ENCODE results near the gene TAS2R60. TPM values are rescaled to one million over a fixed set of nuclear protein-coding genes. Genes with fewer than 3 reads are reported as not detected.

Gene TAS2R60
- polyA plus RNA-seq, 1 of the 3 experiments (the other 2 are of a cell fraction) = not detected

DNA sequence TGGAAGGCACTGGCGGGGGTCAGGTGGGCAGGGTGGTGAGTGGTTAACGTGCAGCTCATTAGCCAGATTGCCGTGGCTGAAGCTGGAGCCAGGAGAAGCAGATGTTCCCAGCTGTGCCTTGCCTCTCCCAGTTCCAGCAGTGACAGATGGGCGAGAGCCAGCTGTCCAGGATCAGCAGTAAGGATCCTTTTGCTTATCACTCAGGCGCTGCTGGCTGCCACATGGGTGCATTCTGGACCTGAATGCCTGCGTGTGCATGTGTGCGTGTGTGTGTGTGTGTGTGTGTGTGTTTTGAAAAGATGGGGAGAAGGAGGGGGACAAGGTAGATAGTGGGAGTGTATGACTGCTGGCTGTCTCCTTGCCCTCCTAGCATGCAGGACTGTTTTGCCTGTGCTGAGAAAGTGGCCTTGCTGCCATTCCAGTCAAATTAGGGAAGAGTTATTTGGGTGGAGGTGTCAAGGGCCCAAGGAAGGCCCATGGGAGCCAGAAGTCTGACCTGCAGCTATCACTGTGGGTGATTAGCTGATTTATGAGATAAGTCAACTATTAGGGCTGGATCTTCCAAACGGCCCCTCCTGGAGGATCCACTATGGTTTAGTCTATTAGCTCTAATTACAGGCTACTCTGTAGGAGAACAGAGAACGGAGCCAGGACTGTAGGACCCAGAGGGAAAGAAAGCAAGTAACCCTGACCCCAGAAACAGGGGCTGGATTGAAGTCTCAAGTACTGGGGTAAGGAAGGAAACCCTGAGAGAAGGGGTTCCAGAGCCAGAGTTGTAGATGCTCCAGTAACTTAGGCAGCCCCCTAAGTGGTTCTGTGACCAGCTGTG is 37.9 kb upstream of the TAS2R60 start (continued):
- no peak for TF ChIP-seq RAD21 (IDR thresholded peaks at IDR 0.05; ENCODE audit: low read length)
- TF ChIP-seq, protein P1, sequence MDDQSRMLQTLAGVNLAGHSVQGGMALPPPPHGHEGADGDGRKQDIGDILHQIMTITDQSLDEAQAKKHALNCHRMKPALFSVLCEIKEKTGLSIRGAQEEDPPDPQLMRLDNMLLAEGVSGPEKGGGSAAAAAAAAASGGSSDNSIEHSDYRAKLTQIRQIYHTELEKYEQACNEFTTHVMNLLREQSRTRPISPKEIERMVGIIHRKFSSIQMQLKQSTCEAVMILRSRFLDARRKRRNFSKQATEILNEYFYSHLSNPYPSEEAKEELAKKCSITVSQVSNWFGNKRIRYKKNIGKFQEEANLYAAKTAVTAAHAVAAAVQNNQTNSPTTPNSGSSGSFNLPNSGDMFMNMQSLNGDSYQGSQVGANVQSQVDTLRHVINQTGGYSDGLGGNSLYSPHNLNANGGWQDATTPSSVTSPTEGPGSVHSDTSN (IDR thresholded peaks at IDR 0.05) = no peak
- TF ChIP-seq, protein P2, sequence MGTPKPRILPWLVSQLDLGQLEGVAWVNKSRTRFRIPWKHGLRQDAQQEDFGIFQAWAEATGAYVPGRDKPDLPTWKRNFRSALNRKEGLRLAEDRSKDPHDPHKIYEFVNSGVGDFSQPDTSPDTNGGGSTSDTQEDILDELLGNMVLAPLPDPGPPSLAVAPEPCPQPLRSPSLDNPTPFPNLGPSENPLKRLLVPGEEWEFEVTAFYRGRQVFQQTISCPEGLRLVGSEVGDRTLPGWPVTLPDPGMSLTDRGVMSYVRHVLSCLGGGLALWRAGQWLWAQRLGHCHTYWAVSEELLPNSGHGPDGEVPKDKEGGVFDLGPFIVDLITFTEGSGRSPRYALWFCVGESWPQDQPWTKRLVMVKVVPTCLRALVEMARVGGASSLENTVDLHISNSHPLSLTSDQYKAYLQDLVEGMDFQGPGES (IDR thresholded peaks at IDR 0.05; ENCODE audit: low read depth, low read length) = no peak
- TF ChIP-seq NFIC (IDR thresholded peaks at IDR 0.05; ENCODE audit: borderline replicate concordance) = no peak

DNA sequence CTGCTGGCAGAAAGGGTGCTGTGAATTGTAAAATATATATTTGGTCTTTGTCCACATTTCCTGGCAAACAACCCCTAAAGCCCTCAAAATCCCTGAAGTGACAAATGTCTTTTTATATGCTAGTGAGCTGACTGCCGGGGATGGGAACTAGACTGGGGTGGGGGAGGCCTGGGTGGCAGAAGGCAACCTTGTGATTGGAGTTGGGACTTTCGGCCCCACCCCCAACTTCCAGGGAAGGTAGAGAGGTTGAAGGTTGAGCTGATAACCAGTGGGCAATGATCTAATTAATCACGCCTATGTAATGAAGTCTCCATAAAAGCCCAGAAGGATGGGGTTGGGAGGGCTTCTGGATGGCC is 37.3 kb upstream of the TAS2R60 start:
- ChIA-PET CTCF (interaction anchor here (1.2 to 8.8 kb wide), 5 partner anchors 10 to 191 kb away, joined by 4 to 68 read pairs (median 9); partner anchors contain the start of gene ZYX), POLR2A (no interaction called here)
- Histone ChIP-seq H3F3A (replicated peaks; ENCODE audit: insufficient read depth) (no peaks in the 10 kb centered on the region), H3K9me2 (no peaks in the 10 kb centered on the region), H3K27me3 (ENCODE audit: insufficient read depth) (no peaks in the 10 kb centered on the region), H2AFZ (ENCODE audit: low read depth) (no peak overlapping the region), H3K36me3 (replicated peaks in 1 of 2; ENCODE audit: control insufficient read depth in 1 of 2, insufficient read depth in 2 of 2, low read length in 1 of 2) (no peaks in the 10 kb centered on the region), H3K4me1 (ENCODE audit: control insufficient read depth in 1 of 2, insufficient read depth in 2 of 2, low read depth in 1 of 2, low read length in 1 of 2) (peaks cover 4 to 23% of the 10 kb centered on the region in 2 experiments; a peak in 3 of 4 replicates), H3K79me2 (ENCODE audit: insufficient read depth) (no peaks in the 10 kb centered on the region), H3K27ac (ENCODE audit: low read depth in 2 of 2, low read length in 1 of 2) (no peak overlapping the region), H3K9me3 (no peaks in the 10 kb centered on the region), H3K4me3 (ENCODE audit: low read depth in 2 of 2, low read length in 1 of 2) (no peak overlapping the region), H3K4me2 (no peak overlapping the region), H3K9ac (no peak overlapping the region), H4K20me1 (ENCODE audit: insufficient read depth) (no peaks in the 10 kb centered on the region)
- TF ChIP-seq NFIC (IDR thresholded peaks at IDR 0.05; ENCODE audit: borderline replicate concordance) (no peak), POLR2AphosphoS5 (IDR thresholded peaks at IDR 0.05; ENCODE audit: low read depth, low read length) (no peak), GATA2 (CRISPR knock-in tag; IDR thresholded peaks at IDR 0.05) (no peak)
- TF ChIP-seq, protein P3, sequence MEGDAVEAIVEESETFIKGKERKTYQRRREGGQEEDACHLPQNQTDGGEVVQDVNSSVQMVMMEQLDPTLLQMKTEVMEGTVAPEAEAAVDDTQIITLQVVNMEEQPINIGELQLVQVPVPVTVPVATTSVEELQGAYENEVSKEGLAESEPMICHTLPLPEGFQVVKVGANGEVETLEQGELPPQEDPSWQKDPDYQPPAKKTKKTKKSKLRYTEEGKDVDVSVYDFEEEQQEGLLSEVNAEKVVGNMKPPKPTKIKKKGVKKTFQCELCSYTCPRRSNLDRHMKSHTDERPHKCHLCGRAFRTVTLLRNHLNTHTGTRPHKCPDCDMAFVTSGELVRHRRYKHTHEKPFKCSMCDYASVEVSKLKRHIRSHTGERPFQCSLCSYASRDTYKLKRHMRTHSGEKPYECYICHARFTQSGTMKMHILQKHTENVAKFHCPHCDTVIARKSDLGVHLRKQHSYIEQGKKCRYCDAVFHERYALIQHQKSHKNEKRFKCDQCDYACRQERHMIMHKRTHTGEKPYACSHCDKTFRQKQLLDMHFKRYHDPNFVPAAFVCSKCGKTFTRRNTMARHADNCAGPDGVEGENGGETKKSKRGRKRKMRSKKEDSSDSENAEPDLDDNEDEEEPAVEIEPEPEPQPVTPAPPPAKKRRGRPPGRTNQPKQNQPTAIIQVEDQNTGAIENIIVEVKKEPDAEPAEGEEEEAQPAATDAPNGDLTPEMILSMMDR (IDR thresholded peaks at IDR 0.05) = no peak
- TF ChIP-seq, protein P4, sequence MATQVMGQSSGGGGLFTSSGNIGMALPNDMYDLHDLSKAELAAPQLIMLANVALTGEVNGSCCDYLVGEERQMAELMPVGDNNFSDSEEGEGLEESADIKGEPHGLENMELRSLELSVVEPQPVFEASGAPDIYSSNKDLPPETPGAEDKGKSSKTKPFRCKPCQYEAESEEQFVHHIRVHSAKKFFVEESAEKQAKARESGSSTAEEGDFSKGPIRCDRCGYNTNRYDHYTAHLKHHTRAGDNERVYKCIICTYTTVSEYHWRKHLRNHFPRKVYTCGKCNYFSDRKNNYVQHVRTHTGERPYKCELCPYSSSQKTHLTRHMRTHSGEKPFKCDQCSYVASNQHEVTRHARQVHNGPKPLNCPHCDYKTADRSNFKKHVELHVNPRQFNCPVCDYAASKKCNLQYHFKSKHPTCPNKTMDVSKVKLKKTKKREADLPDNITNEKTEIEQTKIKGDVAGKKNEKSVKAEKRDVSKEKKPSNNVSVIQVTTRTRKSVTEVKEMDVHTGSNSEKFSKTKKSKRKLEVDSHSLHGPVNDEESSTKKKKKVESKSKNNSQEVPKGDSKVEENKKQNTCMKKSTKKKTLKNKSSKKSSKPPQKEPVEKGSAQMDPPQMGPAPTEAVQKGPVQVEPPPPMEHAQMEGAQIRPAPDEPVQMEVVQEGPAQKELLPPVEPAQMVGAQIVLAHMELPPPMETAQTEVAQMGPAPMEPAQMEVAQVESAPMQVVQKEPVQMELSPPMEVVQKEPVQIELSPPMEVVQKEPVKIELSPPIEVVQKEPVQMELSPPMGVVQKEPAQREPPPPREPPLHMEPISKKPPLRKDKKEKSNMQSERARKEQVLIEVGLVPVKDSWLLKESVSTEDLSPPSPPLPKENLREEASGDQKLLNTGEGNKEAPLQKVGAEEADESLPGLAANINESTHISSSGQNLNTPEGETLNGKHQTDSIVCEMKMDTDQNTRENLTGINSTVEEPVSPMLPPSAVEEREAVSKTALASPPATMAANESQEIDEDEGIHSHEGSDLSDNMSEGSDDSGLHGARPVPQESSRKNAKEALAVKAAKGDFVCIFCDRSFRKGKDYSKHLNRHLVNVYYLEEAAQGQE (IDR thresholded peaks at IDR 0.05; ENCODE audit: low read depth, low read length) = no peak
- no peak for DNase-seq
- WGBS (ENCODE audit: low lambda C conversion rate) = 85% methylated on average over 3 of the region's 3 CpGs
